OCI-M2 (cell line): Measurements from ENCODE around the gene GCN1.
"Not testable (repeated sequence)": the region's sequence is repeated elsewhere in the genome, so short reads cannot be mapped to it uniquely, and the experiment has no call there.

Experiments
- DNase-seq: peaks from one replicate; lab custom pipeline; 2025; ENCODE audit not compliant: unreplicated experiment; lab: John Stamatoyannopoulos, UW

Gene GCN1, protein sequence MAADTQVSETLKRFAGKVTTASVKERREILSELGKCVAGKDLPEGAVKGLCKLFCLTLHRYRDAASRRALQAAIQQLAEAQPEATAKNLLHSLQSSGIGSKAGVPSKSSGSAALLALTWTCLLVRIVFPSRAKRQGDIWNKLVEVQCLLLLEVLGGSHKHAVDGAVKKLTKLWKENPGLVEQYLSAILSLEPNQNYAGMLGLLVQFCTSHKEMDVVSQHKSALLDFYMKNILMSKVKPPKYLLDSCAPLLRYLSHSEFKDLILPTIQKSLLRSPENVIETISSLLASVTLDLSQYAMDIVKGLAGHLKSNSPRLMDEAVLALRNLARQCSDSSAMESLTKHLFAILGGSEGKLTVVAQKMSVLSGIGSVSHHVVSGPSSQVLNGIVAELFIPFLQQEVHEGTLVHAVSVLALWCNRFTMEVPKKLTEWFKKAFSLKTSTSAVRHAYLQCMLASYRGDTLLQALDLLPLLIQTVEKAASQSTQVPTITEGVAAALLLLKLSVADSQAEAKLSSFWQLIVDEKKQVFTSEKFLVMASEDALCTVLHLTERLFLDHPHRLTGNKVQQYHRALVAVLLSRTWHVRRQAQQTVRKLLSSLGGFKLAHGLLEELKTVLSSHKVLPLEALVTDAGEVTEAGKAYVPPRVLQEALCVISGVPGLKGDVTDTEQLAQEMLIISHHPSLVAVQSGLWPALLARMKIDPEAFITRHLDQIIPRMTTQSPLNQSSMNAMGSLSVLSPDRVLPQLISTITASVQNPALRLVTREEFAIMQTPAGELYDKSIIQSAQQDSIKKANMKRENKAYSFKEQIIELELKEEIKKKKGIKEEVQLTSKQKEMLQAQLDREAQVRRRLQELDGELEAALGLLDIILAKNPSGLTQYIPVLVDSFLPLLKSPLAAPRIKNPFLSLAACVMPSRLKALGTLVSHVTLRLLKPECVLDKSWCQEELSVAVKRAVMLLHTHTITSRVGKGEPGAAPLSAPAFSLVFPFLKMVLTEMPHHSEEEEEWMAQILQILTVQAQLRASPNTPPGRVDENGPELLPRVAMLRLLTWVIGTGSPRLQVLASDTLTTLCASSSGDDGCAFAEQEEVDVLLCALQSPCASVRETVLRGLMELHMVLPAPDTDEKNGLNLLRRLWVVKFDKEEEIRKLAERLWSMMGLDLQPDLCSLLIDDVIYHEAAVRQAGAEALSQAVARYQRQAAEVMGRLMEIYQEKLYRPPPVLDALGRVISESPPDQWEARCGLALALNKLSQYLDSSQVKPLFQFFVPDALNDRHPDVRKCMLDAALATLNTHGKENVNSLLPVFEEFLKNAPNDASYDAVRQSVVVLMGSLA (N-terminal part only)

DNA sequence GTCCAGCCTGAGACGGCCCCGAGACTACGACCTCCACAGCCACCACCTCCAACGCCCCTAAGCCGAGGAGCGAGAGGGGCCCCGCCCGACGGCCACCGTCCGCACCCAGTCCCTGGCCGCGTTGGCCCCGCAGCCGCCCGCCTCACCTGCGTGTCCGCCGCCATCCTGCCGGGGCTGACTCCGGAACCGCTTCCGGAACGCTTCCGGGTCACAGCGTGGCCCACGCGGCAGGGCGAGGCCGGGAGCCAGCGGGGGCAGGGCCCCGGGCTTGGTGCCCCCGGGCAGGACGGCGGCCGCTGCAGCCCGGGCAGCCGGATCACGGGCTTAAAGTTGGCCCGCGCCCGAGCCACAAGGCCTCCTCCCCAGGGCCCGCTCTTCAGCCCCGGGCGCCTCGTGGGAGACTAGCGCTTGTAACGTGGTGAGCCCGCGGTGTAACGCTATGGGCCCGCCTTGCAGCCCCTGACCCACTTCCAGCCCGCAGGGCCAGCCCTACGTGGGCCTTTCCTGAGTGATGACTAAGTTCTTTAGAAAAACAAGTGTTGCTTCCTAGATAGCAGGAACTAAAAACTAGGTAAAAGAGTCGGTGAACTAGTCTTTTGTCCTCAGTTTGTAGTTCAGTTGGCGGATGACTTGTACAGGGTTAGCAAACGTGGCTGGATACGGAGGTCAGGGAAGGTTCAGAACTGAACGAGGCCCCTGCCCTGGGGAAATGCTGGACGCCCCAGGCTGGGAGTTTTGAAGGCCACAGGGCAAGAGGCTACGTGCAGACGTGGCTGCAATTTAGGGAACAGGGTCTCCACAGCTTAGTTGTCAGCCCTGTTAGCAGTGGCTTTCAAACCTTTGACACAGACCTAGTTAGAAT, at the start of gene GCN1:
Gene GCN1 (minus strand): TSS at position 182 of the 862 bp plus-strand sequence. CDS start 18 bp downstream, at position 164.
- peak; percentile 40 for DNase-seq

DNA sequence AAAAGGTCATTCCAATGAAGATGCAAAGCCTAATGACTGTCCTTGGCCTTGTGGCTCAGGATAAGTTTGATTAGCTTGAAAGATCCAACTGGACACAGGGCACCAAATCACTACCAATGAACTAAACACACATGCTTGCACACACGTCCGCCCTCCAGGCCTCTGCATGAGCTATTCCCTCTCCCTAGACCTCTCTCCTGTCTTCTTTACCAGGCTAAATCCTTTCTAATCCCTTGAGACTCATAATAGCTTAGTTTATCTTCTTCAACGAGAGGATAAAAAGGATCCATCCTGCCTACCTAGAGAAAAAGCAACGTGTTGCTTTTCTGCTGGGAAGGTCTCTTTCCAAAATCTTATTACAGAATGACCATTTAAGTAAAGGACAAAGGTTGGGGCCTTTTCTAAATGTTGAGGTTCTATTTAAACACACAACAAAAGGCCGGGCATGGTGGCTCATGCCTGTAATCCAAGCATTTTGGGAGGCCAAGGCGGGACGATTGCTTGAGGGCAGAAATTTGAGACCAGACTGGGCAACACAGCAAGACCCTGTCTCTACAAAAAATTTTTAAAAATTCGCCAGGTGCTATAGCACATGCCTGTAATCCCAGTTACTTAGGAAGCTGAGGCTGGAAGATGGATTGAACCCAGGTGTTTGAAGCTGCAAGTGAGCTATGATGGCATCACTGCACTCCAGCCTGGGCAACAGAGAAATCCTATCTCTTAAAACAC, 48.6 kb upstream of the GCN1 start:
- no peak for DNase-seq

DNA sequence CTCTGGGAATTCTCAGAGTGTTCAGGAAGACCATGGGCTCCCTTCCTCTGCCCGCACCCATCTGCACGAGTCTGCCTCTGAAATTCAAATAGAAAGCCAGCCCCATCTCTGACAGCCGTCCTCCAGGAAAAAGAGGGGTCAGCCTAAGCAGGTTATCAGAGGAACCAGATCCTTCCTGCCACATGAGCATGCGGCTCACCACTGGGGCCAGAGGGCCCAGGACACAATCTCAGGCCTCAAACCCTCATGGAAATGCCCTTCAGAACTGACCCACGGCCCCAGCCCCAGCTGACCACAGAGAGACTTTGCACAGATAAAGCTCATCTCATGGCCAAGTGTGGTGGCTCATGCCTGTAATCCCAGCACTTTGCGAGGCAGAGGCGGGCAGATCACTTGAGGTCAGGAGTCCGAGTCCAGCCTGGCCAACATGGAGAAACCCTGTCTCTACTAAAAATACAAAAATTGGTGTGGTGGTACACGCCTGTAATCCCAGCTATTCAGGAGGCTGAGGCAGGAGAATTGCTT, 47.8 kb upstream of the GCN1 start:
- no peak for DNase-seq

DNA sequence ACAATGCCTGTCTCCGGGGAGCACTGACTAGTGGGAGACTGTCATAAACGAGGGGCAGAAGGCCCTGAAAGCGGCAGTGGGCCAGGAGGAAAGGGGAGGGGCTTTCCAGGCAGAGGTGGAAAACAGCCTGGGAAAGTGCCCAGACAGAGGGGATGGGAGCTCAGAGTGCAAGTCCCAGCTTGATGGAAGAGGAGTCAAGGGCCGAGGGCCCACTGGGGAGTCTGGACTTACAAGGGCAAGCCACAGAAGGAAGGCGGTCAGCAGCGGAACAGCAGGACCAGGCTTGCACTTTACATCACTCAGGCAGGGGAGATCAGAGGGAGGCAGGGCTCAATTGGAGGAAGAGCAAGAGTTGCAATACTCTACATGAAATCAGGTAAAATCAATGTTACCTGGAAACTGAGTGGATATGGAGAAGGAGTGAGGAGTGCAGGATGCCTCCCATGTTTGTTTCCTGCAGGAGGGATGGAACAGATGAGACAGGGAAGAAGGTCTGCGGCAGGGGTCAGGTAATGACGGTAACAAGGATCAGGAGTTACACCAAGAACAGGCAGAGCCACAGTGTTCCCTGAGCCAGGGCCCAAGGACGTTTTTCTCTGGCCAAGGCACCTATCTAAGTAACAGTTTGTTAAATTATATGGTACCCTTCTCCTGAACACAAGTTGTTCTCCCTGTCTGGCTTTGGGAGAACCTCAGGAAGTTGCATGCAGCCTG, 47.2 kb upstream of the GCN1 start:
- DNase-seq: no peak

DNA sequence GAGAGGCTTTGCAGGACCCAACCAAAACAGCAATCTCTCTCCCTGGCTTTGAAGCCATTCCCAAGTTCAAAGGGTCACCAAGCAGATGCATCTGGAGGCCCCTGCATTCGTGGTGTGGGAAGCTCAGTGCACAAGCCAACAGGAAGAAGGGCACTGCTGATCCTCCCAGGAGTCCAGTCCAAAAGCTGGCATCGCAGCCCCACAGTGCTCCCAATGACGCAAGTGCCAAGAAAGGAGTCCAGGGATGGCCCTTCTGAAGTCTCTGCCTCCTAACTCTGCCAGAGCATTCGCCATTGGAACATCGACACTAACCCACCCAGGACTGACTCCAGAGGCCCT, 45.9 kb upstream of the GCN1 start:
- no peak for DNase-seq

DNA sequence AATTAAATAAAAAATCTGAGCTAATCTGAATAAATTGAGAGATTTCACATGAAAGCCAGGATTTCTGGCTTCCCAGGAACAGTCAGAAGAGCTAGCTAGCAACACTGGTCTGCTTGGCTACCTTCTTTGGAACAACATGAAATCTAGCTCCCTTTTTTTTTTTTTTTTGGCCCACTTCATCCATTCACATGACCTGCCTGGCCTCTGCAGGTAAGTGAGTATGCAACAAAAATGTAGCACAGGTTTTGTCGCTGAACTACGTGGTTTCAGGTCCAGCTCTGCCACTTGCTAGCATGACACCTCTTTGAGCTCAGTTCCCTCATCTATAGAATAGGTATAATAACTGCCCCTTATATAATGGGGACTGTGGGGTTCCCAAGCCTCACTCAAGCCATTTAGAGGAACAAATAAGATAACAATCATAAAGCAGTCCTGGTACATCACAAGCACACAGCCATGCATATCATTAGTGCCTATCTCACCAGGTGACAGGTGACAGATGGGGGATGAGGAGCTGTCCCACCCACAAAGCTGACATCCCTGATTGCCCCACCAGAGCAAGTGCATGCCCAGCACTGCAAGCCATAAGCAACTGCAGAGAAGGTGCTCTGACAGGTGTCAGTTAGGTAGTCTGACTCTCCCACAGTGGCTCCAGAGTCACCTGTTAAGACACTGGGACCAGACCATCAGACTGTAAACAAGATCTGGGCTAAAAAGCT, 45.4 kb upstream of the GCN1 start:
- DNase-seq: no peak

DNA sequence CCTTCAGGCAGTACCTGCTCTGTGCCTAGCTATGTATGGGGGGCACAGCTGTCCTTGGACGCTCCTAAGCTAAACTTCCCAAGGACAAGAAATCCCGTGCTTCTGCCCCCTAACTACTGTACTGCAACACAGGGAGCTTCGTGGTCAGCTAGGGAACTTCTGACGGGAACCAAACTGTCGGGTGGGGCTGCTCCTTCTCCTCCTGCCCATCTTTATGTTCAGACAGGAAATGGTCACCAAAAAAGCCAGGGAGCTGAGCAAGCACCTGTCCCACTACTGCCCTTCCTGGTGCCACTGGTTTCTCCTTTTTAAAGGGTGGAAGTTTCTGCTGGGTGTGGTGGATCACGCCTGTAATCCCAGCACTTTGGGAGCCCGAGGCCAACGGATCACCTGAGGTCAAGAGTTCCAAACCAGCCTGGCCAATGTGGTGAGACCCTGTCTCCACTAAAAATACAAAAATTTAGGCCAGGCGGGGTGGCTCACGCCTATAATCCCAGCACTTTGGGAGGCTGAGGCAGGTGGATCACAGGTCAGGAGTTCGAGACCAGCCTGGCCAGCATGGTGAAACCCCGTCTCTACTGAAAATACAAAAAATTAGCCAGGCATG, 44.4 kb upstream of the GCN1 start:
- DNase-seq: no peak

DNA sequence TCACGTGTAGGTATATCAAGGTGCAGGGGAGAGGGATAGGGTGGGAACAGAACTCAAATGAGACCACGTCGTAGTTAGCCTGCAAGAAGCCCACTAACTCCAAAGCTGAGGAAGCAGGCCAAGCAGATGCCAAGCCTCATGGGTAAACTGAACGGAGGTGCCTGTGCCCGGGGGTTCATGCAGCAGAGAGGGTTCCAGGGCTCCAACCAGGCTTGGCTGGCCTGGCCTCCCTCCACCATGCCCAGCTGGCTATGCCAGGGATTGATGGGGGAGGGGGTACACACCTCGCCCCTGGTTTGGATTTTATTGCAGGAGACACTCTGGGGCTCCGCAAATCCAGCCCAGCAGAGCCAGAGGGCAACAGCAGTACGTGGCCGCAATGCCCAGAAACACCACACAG, 43.7 kb upstream of the GCN1 start:
- DNase-seq: no peak

DNA sequence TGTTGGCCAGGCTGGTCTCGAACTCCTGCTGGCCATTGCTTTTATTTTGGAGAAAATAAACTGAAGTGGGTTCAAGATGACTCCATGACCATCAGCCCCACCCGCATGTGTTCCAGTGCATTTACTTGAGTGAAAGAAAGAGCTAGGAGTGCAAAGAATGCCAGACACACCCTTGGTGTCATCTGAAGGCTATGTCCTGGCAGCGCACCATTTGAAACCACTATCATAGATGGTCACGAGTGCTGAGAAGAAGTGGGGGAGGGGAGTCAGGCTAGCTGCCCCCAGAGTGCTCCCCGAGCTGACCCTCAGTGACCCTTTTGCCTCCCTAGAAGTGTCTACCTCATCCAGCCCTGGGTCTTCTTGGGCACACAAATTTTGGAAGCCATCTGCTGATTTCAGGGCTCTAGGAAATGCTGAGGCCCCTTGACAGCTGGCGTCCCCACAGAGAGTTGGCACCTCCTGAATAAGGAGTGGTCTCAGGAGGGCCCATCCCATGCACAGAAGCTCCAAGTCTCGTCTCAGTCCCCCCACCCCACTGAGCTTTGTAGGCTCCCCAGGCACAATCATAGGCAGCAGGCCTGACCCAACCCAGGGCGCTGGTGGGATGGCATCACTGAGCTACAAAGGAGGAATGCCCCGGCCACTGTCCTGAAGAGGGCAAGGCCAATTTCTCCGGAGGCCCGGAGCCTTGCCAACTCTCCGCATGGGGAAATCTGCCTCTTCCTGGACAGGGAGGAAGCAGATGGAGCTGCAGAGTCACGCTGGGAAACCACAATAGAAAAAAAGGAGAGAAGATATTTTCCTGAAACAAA, 43.1 kb upstream of the GCN1 start:
- no peak for DNase-seq

DNA sequence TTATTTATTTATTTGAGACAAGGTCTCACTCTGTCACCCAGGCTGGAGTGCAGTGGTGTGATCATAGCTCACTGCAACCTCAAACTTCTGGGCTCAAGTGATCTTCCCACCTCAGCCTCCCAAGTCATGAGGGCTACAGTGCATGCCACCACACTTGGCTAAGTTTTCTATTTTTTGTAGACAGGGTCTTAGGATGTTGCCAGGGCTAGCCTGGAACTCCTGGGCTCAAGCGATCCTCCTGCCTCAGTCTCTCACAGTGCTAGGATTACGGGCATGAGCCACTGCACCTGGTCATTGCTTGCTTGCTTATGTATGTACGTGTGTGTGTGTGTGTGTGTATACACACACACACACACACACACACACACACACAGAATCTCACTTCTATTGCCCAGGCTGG, 42.3 kb upstream of the GCN1 start:
- DNase-seq: not testable (repeated sequence)

DNA sequence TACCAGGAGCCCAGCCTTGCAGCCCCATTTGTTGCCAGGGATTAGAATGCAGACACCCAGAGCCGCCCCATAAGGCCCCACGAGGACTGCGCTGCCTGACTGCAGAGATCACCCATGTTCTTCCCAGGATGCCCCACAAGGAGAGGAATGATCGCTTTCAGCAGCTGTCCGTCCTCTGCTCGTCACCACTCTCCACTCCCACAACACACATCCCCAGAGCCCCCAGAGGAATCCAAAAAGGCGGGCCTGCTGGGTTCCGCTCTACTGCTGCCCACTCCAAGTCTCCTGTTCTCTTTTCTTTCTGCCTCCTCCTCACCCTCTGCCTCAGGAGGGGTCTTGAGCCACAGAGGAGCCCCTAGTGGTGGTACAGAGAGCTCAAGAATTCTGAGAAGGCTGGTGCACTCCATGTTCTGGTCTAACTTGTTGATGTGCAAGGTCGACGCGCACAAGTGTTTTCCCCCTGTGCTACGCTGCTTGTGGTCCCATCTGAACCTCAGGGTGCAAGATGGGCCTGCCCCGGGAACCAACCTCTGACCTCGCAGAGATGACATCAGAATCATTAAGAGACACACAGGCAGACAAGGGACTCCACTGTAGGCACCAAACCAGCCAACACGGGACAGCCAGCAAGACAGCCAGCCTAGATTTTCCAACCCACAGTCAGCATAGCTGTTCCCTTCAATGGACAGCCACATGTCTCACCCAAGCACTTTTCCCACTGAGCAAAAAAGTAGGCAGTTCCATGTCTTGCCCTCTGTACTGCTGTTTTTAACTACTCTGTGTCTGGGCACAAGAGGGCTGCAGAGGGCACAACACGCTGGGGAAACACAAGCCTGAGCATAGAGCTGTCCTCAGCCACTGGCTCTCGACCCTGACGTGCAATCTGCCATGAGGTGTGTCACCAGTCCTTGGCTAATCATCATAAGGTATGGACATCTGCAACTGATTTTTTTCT, 41.1 kb upstream of the GCN1 start:
- DNase-seq: no peak

DNA sequence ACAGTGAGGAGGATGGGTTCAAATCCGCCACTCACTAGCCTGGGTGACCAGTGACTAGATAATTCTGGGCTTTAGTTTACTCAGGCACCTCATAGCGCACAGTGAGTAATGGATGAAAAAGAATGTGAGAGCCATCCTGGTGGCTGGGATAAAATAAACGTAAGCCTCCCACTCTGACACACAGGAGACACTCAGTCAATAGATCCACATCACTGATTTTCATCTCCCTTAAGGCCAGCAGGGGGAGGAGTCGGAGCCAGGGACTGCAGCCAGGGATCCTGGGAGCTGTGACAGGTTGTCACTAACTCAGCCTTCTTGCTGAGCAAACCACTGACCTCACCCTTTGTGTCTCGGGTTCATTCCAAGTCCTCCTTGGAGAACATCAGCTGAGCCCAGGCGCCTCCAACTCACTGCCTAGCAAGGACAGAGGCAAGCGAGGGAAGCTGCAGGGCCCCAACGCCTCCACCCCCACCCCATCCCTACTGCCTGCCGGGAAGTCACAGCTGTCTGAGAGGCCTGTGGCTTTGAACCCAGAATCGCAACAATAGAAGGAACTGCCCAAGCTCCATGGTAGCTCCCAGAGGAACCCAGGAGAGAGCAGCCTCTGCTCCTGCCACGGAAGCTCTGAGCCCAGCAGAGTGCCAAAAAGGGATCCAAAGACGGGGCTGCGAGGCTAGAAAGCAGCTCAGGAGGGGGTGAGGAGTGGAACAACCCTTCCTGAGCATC, 40.3 kb upstream of the GCN1 start:
- DNase-seq: no peak

DNA sequence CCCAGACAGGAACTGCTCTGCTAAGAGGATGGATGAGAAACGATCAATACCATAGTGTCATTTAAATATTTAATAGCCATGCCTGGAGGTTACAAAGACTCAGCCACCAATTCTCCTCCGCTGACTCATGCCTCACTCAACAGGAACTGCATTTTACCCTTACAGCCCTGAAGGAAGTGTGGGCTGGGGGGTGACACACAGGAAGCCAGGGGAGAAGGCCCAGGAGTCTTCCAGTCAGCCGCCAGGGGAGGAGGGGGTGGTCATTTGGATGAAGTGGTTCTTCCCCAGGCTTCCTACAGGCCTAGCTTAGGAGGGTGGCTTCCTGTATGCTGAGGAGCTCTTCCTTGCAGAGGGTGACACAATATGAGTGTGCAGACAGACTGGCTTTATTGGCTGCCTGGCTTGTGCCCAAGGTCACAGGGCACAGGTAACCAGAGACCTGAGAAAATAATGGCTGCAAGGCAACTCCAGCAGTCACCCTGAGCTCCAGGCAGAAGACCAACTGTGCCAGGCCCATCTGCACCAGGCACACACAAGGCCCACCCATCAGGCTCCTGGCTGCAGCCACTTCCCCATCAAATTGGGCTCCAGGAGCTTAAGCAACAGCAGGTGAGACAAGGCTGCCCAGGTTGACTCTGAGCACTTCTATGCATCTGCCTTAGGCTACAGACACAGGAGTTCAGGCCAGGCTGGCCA, 36.9 kb upstream of the GCN1 start:
- DNase-seq: peak; percentile 23

DNA sequence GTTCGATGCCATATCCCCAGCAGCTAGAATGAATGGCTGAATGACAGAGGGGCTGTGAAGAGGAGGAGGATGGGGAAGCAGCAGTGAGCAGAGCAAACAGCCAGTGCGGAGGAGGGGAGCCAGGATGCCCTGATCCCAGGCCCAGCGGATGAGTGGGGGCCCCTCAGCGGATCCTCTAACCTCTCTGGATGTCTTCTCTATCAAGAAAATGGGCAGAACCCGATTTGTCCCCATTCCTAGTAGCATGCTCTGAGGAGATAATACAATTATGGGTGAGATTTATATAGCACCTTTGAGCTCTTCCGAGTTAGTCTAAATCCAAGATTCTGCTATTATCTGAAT, 36.4 kb upstream of the GCN1 start:
- DNase-seq: no peak
